HG03432 (cell line): ENCODE data around the gene PRDM7.
"Not testable (repeated sequence)": the region's sequence is repeated elsewhere in the genome, so short reads cannot be mapped to it uniquely, and the experiment has no call there.

Source experiments
- ATAC-seq: cut with Tn5 transposase; IDR thresholded peaks from one replicate; pipeline ENCODE4 v1.9.1; 2021; ENCODE audit warnings: mild to moderate bottlenecking, moderate library complexity; ENCODE audit not compliant: unreplicated experiment

Gene PRDM7

GRCh38 chr16:90077757-90078578 is 837 bp upstream of the PRDM7 start:
- ATAC-seq = peak; percentile 37

DNA sequence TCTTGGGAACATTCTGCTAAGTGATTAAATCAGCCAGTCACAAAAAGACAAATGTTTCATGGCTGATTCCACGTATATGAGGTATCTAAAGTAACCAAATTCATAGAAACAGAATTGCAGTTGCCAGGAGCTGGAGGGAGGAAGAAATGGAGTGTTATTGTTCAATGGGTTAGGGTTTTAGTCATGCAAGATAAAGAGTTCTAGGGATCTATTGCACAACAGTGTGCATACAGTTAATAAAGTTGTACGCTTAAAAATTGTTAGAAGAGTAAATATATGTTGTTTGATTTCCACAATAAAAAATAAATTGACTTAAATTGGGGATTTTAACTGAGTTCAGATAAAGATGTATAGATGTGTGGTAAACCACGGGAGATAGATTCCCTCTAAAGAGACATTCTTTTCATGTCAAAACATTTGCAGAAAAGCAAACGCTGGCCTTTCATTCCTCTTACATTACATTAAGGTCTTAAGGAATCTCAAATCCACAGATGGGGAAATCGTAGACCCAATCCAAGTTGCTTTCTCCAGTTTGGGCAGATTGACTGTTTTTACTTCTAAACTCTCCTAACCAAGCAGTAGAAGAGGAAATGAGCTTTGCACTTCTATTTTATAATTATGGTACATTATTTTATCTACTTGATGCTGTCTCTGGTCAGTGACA is 4.6 kb downstream of the PRDM7 start:
- ATAC-seq = no peak

DNA sequence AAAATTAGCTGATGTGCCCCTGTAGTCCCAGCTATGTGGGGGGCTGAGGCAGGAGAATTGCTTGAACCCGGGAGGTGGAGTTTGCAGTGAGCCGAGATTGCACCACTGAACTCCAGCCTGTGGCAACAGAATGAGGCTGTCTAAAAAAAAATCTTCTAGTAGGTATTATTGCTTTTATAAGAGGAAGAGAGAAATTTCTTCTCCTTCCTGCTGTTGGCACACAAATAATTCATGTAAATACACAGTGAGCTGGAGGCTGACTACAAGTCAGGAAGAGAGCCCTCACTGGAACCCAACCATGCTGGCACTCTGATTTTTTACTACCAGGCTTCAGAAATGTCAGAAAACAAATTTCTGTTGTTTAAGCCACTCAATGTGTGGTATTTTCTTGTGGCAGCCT is 6.7 kb downstream of the PRDM7 start:
- no peak for ATAC-seq

DNA sequence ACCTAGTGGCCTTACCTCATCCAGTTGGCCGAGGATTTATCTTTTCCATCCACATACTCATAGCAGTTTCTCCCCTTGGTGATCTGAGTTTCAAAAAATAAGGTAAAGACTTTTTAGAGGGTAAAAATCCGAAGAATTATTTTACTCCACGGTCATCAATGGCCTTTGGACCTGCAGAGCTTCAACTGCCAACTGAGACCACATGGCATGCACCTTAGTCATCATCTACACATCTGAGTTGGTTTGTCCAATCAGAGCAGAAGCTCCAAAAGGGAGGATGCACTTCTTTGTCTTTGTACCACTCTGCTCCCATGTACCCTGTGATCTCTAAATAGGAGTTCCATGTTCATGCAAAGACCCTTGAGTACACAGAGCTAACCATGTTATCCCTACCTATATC is 15.7 kb downstream of the PRDM7 start:
- ATAC-seq = no peak

DNA sequence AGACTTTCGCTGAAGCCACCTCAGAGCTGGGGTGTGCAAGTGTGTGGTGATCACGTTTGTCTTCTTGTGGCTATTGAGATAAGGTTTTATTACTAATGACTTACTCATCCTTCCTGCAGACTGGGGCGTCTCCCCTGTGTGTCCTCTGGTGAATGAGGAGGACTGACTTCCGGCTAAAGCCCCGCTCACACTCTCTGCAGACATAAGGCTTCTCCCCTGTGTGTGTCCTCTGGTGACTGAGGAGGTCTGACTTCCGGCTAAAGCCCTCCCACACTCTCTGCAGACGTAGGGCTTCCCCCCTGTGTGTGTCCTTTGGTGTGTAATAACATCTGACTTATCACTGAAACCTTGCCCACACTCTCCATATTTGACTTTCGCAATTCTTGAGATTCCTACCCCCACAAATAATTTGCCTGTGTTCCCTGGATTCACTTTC is 19.4 kb downstream of the PRDM7 start:
- no peak for ATAC-seq

- not testable (repeated sequence) for ATAC-seq
Observed at GRCh38 chr16:90056521-90056920, 20.6 kb downstream of the PRDM7 start.

GRCh38 chr16:90055371-90055770 is 21.8 kb downstream of the PRDM7 start:
- no peak for ATAC-seq

GRCh38 chr16:90054554-90054953 is 22.6 kb downstream of the PRDM7 start:
- no peak for ATAC-seq

GRCh38 chr16:90053902-90054500 is 23.1 kb downstream of the PRDM7 start:
- ATAC-seq = no peak

GRCh38 chr16:90050969-90051368 is 26.2 kb downstream of the PRDM7 start:
- no peak for ATAC-seq

GRCh38 chr16:90048737-90049330 is 28.3 kb downstream of the PRDM7 start:
- ATAC-seq = no peak

DNA sequence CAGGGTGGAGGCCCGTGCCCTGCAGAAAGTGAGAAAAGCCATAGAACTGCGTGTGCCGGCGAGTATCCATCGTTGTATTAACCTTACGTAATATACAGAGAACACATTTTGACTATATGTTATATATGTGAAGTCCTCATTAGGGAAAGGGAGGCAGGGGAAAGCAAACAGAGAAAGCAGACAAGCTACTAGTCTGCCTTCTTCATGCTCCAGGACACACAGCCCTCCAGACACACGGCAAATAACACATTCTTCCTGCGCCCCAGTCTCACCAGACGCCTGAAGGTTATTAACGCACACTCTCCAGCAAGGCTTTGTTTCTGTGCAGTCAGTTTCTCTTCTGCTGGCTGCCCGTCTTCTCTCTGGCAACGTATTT is 28.8 kb downstream of the PRDM7 start:
- ATAC-seq = no peak

DNA sequence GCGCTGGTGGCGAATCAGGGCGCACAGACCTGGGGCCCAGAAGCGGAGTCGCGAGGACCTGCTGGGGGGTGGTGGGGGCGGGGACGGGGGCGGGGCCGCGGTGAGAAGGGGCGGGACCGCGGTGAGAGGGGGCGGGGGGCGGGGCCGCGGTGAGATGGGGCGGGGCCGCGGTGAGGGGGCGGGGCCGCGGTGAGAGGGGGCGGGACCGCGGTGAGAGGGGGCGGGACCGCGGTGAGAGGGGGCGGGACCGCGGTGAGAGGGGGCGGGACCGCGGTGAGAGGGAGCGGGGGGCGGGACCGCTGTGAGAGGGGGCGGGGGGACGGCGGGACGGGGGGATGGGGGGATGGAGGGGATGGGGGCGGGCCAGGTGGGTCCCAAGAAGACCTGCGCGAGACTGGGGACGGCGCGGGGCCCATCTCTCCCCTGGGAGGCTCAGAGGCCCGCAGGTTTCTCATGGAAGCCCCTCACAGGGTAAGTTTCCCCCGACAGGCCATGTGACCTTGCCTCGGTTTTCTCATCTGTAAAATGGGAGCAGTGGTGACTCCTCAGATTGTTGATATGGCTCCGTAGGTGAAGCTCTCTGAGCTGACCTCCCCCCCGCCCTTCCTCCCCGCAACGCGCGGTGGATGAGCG is 29.3 kb downstream of the PRDM7 start:
- ATAC-seq = no peak

DNA sequence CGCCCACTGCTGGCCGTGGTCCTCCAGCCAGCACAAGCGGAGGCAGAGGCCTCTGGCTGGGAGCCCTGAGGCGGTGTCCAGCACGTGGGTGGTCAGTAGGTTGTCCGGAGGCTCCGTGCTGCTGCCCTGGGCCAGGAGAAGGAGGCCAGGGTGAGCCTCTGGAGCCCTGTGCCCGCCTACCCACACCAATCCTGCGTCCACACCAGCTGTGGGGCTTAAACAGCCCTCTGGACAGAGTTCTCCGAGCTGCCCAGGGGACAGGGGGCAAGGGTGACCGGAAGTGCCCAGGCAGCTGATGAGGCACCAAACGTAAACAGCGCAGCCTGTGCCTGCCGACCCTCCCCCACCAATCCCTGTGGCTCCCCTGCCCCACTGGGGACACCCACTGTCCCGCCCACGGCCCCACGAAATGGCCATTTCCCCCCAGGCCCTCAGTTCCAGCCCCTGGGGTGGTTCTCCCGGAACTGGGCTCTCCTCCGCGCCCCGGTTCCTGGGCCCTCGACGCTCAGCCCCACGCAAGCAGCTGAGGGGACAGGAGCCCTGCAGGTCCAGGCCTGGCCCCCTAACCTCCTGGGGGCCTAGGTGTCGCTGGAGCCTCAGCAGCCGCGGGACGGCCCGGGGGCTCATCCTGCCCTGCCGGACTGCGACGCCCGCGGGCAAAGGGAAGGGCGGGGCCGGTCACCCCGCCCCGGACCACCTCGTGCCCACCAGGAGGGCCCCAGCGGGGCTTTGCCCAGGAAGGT is 30.0 kb downstream of the PRDM7 start:
- ATAC-seq = no peak

- ATAC-seq = no peak
Observed at GRCh38 chr16:90046122-90046970, 30.8 kb downstream of the PRDM7 start.

DNA sequence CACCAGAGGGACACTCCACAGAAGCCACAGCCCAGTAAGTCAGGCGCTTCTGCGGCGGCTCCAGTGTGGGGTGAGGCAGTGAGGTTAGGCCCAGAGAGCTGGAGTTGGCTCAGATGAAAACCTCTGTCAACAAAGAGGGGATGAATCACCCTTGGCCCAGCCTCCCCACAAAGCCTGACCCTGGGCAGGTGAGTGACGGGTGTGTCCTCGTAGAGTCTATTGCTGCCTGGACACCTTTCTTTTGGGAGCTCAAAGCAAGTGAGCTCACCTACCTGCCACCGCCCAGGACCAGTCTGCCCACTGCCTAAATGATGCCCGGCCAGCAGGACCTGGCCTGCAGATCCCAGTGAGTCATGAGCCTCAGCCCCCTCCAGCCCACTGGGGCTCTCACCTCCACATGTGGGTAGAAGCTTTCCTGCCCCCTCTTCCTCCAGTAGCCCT is 33.0 kb downstream of the PRDM7 start:
- ATAC-seq = no peak

DNA sequence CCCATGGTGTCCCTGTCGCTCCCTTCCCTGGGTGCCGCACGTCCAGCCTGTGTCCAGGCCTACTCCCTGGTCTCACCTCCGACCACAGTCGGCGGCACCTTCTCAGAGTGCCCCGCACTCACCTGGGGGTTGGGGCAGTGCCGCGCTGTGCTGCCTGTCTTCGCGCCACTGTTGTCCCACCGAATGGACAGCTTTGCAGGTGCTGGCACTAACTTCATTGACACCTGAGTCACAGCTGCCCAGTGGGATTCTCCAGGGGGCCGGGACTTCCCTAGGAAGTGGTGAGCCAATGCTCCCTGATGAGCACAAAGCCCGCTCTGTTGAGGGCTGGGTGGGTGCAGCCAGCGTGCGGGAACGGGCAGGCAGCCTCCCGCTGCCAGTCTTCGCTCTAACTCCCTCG is 33.6 kb downstream of the PRDM7 start:
- no peak for ATAC-seq

DNA sequence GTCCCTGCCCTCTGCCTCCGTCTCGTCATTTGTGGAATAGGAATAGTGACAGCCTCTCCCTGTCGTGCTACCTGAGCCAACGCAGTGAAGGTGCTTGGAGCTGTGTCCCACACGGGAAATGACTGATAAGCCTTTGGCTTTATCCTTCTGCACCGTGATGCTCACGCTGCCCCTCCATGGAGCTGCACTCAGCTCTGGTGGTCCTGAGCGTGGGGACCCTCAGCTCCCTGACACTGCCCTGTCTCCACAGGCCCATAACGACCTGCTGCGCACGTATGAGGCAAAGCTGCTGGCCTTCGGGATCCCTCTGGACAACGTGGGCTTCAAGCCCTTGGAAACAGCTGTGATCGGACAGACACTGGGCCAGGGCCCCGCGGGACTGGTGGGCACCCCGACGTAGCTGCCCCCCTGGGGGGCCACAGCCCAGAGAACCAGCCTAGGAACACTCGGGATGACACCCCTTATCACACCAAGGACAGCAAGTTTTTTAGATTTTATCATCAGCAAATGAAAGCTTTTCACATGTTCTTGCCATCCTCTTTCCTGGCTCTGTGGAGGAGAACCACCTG is 34.1 kb downstream of the PRDM7 start:
- no peak for ATAC-seq

GRCh38 chr16:90041896-90042473 is 35.1 kb downstream of the PRDM7 start:
- ATAC-seq = no peak
